Stimulated activated CD4-positive, alpha-beta T cell treated with anti-CD3 and anti-CD28 coated beads, Interleukin-12 subunit alpha, Interleukin-12 subunit beta, amount 100 ng/mL, for 48 hours (primary cell): Measurements from ENCODE around the gene CYP39A1.

Experiments used
- DNase-seq, 3 donors: peaks; one replicate each; pipeline ENCODE4 v3.0.0-alpha.2; 2020; ENCODE audit warnings: low read depth in 2 of 3, low spot score in 1 of 3

Gene CYP39A1

GRCh38 chr6:46517202-46517601 lies 135.4 kb downstream of the CYP39A1 start:
- DNase-seq: no peak

GRCh38 chr6:46513533-46513932 lies 139.1 kb downstream of the CYP39A1 start:
- DNase-seq: no peak

- no peak for DNase-seq
Observed at GRCh38 chr6:46511320-46511719, 141.3 kb downstream of the CYP39A1 start.

- no peak for DNase-seq
Observed at GRCh38 chr6:46510651-46511050, 142.0 kb downstream of the CYP39A1 start.

GRCh38 chr6:46509981-46510510 lies 142.6 kb downstream of the CYP39A1 start:
- DNase-seq: no peak

GRCh38 chr6:46509063-46509462 lies 143.6 kb downstream of the CYP39A1 start:
- DNase-seq: no peak

- no peak for DNase-seq
Observed at GRCh38 chr6:46507426-46507825, 145.2 kb downstream of the CYP39A1 start.

GRCh38 chr6:46505693-46506512 lies 146.7 kb downstream of the CYP39A1 start:
- no peak for DNase-seq

GRCh38 chr6:46504242-46504641 lies 148.4 kb downstream of the CYP39A1 start:
- DNase-seq: no peak

- DNase-seq: no peak
Observed at GRCh38 chr6:46502486-46503119, 150.0 kb downstream of the CYP39A1 start.

- DNase-seq: no peak
Observed at GRCh38 chr6:46501136-46502089, 151.2 kb downstream of the CYP39A1 start.

- DNase-seq: no peak
Observed at GRCh38 chr6:46500382-46500781, 152.2 kb downstream of the CYP39A1 start.
